A549 (cell line): ENCODE data around the gene RNF43.

Experiments used
- CEBPB ChIP-seq, 2 experiments: fragments of >200 bp in 1 of 2; sonication (Bioruptor Twin) in 1 of 2; formaldehyde crosslinking in 1 of 2; IDR thresholded peaks; 2 replicates each; pipeline ENCODE4 v1.6.1; 2012 to 2016
- CHD2 ChIP-seq: fragments of 150-350 bp; IDR thresholded peaks from 2 replicates; pipeline ENCODE4 v1.6.1; 2014; ENCODE audit warnings: low read length; ENCODE audit not compliant: partially characterized antibody
- CHD4 ChIP-seq: fragments of 200-600 bp; sonication (generic); IDR thresholded peaks from 2 replicates; pipeline ENCODE4 v1.6.1; 2016; ENCODE audit warnings: antibody characterized with exemption, mild to moderate bottlenecking, borderline replicate concordance
- CTCF ChIP-seq: fragments of >200 bp; sonication (Bioruptor Twin); formaldehyde crosslinking; IDR thresholded peaks from 3 replicates; pipeline ENCODE4 v1.5.1; 2016
- EHMT2 ChIP-seq: fragments of 200-600 bp; sonication (generic); IDR thresholded peaks from 2 replicates; pipeline ENCODE4 v1.6.1; 2016; ENCODE audit warnings: antibody characterized with exemption, low read depth, mild to moderate bottlenecking, moderate library complexity
- EP300 ChIP-seq, 2 experiments: fragments of >200 bp; sonication (Bioruptor Twin); formaldehyde crosslinking; IDR thresholded peaks; 2 replicates in 1 of 2; 3 replicates in 1 of 2; pipeline ENCODE4 v1.6.1; 2016 to 2017
- MYC ChIP-seq: IDR thresholded peaks from 2 replicates; pipeline ENCODE4 v1.6.1; 2012; ENCODE audit warnings: mild to moderate bottlenecking, inconsistent platforms, low read length, improper control_type of control experiment, borderline replicate concordance
- POLR2A ChIP-seq: IDR thresholded peaks from 2 replicates; pipeline ENCODE4 v1.6.1; 2012; ENCODE audit warnings: mild to moderate bottlenecking, low read length
- REST ChIP-seq: fragments of 200-600 bp; sonication (generic); IDR thresholded peaks from 2 replicates; pipeline ENCODE4 v1.6.1; 2016; ENCODE audit warnings: antibody characterized with exemption, mild to moderate bottlenecking, moderate library complexity
- RFX5 ChIP-seq: fragments of 450-650 bp; IDR thresholded peaks from 2 replicates; pipeline ENCODE4 v1.7.1; 2014; ENCODE audit warnings: antibody characterized with exemption, mild to moderate bottlenecking, moderate library complexity

- no peak for TF ChIP-seq CHD4
- no peak for TF ChIP-seq CTCF
- no peak for TF ChIP-seq POLR2A
- TF ChIP-seq REST, result no peak
- TF ChIP-seq CEBPB (IDR thresholded peaks at IDR 0.05), result no peak
- TF ChIP-seq CHD2, result no peak
- no peak for TF ChIP-seq EHMT2
- no peak for TF ChIP-seq EP300 (IDR thresholded peaks at IDR 0.05)
- TF ChIP-seq RFX5, result no peak
- TF ChIP-seq MYC, result no peak
Observed at GRCh38 chr17:58446086-58446485, 28.8 kb upstream of the RNF43 start.
